ENCODE data around the gene NEURL3.
"Not testable (repeated sequence)": the region's sequence is repeated elsewhere in the genome, so short reads cannot be mapped to it uniquely, and the experiment has no call there.

Gene NEURL3

GRCh38 chr2:96505231-96505889 lies at the start of gene NEURL3:
Gene NEURL3, minus strand, starts transcription at chr2:96505357. Its CDS starts 71 bp downstream, at chr2:96505286.
- peak; percentile 15 for DNase-seq

GRCh38 chr2:96554293-96555145 lies 49.4 kb upstream of the NEURL3 start:
- DNase-seq = no peak

- DNase-seq = not testable (repeated sequence)
These were observed 48.8 kb upstream of the NEURL3 start for GRCh38 chr2:96553957-96554292.

- no peak for DNase-seq
These were observed 48.2 kb upstream of the NEURL3 start for GRCh38 chr2:96553176-96553956.

- no peak for DNase-seq
These were observed 47.4 kb upstream of the NEURL3 start for GRCh38 chr2:96552315-96553175.

- DNase-seq = no peak
These were observed 46.6 kb upstream of the NEURL3 start for GRCh38 chr2:96551605-96552314.

GRCh38 chr2:96550787-96551604 lies 45.8 kb upstream of the NEURL3 start:
- no peak for DNase-seq

GRCh38 chr2:96549967-96550786 lies 45.0 kb upstream of the NEURL3 start:
- no peak for DNase-seq

GRCh38 chr2:96549466-96549785 lies 44.3 kb upstream of the NEURL3 start:
- no peak for DNase-seq

GRCh38 chr2:96548558-96549465 lies 43.7 kb upstream of the NEURL3 start:
- DNase-seq = no peak

GRCh38 chr2:96547731-96548171 lies 42.6 kb upstream of the NEURL3 start:
- no peak for DNase-seq

GRCh38 chr2:96547203-96547641 lies 42.1 kb upstream of the NEURL3 start:
- DNase-seq = no peak

GRCh38 chr2:96546797-96547196 lies 41.6 kb upstream of the NEURL3 start:
- no peak for DNase-seq

- DNase-seq = no peak
These were observed 41.2 kb upstream of the NEURL3 start for GRCh38 chr2:96546321-96546720.

GRCh38 chr2:96542357-96542977 lies 37.3 kb upstream of the NEURL3 start:
- no peak for DNase-seq

- DNase-seq = no peak
These were observed 36.4 kb upstream of the NEURL3 start for GRCh38 chr2:96541398-96542152.

- no peak for DNase-seq
These were observed 35.0 kb upstream of the NEURL3 start for GRCh38 chr2:96540136-96540535.
